ENCODE measurements around the gene UBE2M. TPM values are rescaled to one million over a fixed set of nuclear protein-coding genes. Genes with fewer than 3 reads are reported as not detected.

Gene UBE2M
- polyA plus RNA-seq, 2 of the 4 experiments (the other 2 are of a cell fraction): 139 to 190 TPM

- TF ChIP-seq ATOH8 (CRISPR knock-in tag; IDR thresholded peaks at IDR 0.05; ENCODE audit: low read depth): peak; percentile 50; the same call in 1 of the 2 replicates
- peak; percentile 28; the same call in 1 of the 2 replicates for TF ChIP-seq RARB (CRISPR knock-in tag; IDR thresholded peaks at IDR 0.05)
- TF ChIP-seq BCL3 (IDR thresholded peaks at IDR 0.05): peak; percentile 86
- no peak for TF ChIP-seq KDM5A (IDR thresholded peaks at IDR 0.05)
- no peak for TF ChIP-seq FOSL2 (IDR thresholded peaks at IDR 0.05)
- TF ChIP-seq FOSL2 (CRISPR knock-in tag; IDR thresholded peaks at IDR 0.05): 0 out of 2 replicates have a peak, but pooled peaks have one; percentile 1
- TF ChIP-seq ZC3H11A (IDR thresholded peaks at IDR 0.05): no peak
- TF ChIP-seq HOXB13 (CRISPR knock-in tag; IDR thresholded peaks at IDR 0.05; ENCODE audit: low read depth): peak; percentile 47; the same call in 1 of the 2 replicates
- peak; percentile 58; the same call in 1 of the 2 replicates for TF ChIP-seq PHF8 (IDR thresholded peaks at IDR 0.05; ENCODE audit: borderline replicate concordance, low read depth)
- TF ChIP-seq JUN (IDR thresholded peaks at IDR 0.05): peak; percentile 54 to 94
- no peak for TF ChIP-seq CBX2 (IDR thresholded peaks at IDR 0.05; ENCODE audit: borderline replicate concordance, low read depth)
- no peak for TF ChIP-seq HDAC2 (IDR thresholded peaks at IDR 0.05)
- TF ChIP-seq MYC (IDR thresholded peaks at IDR 0.05; ENCODE audit: borderline replicate concordance, low read length): peak; percentile 63
- peak; percentile 85 for TF ChIP-seq MAX (IDR thresholded peaks at IDR 0.05)
- peak; percentile 62; the same call in 1 of the 2 replicates for TF ChIP-seq HMGXB4 (CRISPR knock-in tag; IDR thresholded peaks at IDR 0.05; ENCODE audit: borderline replicate concordance)
- TF ChIP-seq RFX5 (IDR thresholded peaks at IDR 0.05): 0 out of 2 replicates have a peak, but pooled peaks have one; percentile 11
- no peak for TF ChIP-seq RCOR1 (IDR thresholded peaks at IDR 0.05; ENCODE audit: low read depth, low read length)
Observed at GRCh38 chr19:58575183-58576041, 17.0 kb upstream of the UBE2M start (continued).

GRCh38 chr19:58573658-58574164 is 15.3 kb upstream of the UBE2M start:
- peak in 1 of 2 experiments; percentile 2; a peak in 2 of 6 replicates for ATAC-seq
- H3K27ac ChIP-seq: peak overlapping the region; percentile 91
- TF ChIP-seq REST (IDR thresholded peaks at IDR 0.05) (0 out of 2 replicates have a peak, but pooled peaks have one; percentile 19), BCL3 (IDR thresholded peaks at IDR 0.05) (peak; percentile 4; the same call in 1 of the 3 replicates), NFE2L2 (conservative IDR thresholded peaks at IDR 0.05; ENCODE audit: low read length) (no peak), HOXB13 (CRISPR knock-in tag; IDR thresholded peaks at IDR 0.05; ENCODE audit: low read depth) (no peak), MAZ (IDR thresholded peaks at IDR 0.05; ENCODE audit: borderline replicate concordance, low read depth, low read length) (0 out of 2 replicates have a peak, but pooled peaks have one; percentile 5), TFCP2L1 (CRISPR knock-in tag; IDR thresholded peaks at IDR 0.05) (peak; percentile 78; the same call in 1 of the 2 replicates), NPAS2 (CRISPR knock-in tag; IDR thresholded peaks at IDR 0.05; ENCODE audit: borderline replicate concordance) (no peak), PHF8 (IDR thresholded peaks at IDR 0.05; ENCODE audit: borderline replicate concordance, low read depth) (0 out of 2 replicates have a peak, but pooled peaks have one; percentile 13), E2F6 (IDR thresholded peaks at IDR 0.05; ENCODE audit: borderline replicate concordance, low read depth) (0 out of 2 replicates have a peak, but pooled peaks have one; percentile 27), NR3C1 (IDR thresholded peaks at IDR 0.05) (no peak)
- H3K4me3 ChIP-seq: peak overlapping the region; percentile 67
- no peaks in the 10 kb centered on the region for H3K9me3 ChIP-seq
- ChIA-PET POLR2A (interaction anchor here (1.2 to 2.6 kb wide), 3 partner anchors 14 to 30 kb away, joined by 6 to 34 read pairs (median 28); partner anchors contain the start of genes TRIM28 and UBE2M), CTCF (no interaction called here)
- DNase-seq (ENCODE audit: low read depth in 1 of 2, low spot score in 1 of 2): no peak
- 3% methylated on average over 20 of the region's 20 CpGs for WGBS (ENCODE audit: missing lambda C conversion rate)
- no peak for FAIRE-seq
- peaks cover 15% of the 10 kb centered on the region for H3K4me1 ChIP-seq
- peak overlapping the region; percentile 92 for H3K4me2 ChIP-seq
